B cell (primary cell): ENCODE results near the gene ADGRD1.

Source experiments
- EZH2 ChIP-seq: IDR thresholded peaks from 2 replicates; pipeline ENCODE4 v1.6.1; 2012; ENCODE audit warnings: borderline replicate concordance, low read depth, mild to moderate bottlenecking, moderate library complexity, low read length; ENCODE audit not compliant: insufficient read depth, poor library complexity, severe bottlenecking
- TF ChIP-seq, protein P1 (sequence below): fragments of 200-600 bp; IDR thresholded peaks from one replicate; pipeline ENCODE4 v1.8.0; 2022; ENCODE audit warnings: antibody characterized with exemption, mild to moderate bottlenecking

DNA sequence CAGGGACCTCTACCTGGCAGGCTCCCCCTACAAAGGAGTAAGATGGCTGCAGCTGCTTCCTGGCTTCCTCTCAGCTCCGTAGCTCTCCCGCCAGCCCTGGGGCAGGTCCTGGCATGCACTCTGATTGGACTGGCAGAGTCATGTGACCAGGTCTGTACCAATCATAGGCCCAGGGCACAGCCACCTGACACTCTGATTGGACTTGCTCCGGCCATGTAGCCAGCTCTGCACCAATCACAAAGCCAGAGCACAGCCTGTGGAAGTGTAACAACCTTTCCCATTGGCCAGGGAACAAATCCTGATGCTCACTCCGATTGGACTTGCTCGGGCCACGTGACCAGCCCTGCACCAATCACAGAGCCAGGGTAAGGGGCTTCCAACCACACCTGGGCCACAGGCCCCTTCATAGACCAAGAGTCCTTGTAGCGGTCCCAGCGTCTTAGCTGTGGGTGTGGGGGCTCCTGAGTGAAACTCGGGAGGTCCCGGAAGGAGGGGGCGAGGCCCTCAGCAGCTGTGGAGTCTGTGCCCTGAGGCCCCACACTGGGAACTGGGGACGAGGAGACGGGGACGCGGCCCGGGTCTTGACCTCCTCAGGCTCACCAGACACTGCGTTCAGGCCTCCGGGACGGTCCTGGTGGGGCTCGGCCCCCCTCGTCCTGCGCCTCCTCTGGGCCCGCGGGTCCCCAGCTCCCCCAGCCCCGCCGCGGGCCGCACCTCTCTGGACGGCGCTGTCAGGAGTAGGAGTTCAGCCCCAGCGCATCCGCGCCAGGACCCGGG is 210.6 kb downstream of the ADGRD1 start:
- TF ChIP-seq, protein P1, sequence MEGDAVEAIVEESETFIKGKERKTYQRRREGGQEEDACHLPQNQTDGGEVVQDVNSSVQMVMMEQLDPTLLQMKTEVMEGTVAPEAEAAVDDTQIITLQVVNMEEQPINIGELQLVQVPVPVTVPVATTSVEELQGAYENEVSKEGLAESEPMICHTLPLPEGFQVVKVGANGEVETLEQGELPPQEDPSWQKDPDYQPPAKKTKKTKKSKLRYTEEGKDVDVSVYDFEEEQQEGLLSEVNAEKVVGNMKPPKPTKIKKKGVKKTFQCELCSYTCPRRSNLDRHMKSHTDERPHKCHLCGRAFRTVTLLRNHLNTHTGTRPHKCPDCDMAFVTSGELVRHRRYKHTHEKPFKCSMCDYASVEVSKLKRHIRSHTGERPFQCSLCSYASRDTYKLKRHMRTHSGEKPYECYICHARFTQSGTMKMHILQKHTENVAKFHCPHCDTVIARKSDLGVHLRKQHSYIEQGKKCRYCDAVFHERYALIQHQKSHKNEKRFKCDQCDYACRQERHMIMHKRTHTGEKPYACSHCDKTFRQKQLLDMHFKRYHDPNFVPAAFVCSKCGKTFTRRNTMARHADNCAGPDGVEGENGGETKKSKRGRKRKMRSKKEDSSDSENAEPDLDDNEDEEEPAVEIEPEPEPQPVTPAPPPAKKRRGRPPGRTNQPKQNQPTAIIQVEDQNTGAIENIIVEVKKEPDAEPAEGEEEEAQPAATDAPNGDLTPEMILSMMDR, result no peak
- no peak for TF ChIP-seq EZH2
